Duodenal mucosa (tissue), 2 donors: ENCODE results near the gene DOK6.

Experiments used
- H3K27ac ChIP-seq: one replicate; pipeline ENCODE4 v1.7.0; 2013; ENCODE audit warnings: low read depth, low read length
- H3K27me3 ChIP-seq, 2 donors: one replicate each; pipeline ENCODE4 v1.7.0; 2013; ENCODE audit warnings: low read length in 2 of 2, control low read depth in 1 of 2; ENCODE audit not compliant: insufficient read depth in 2 of 2, control insufficient read depth in 1 of 2
- H3K36me3 ChIP-seq, 2 donors: one replicate each; pipeline ENCODE4 v1.7.0; 2013; ENCODE audit warnings: low read length in 2 of 2, control low read depth in 1 of 2; ENCODE audit not compliant: insufficient read depth in 2 of 2, control insufficient read depth in 1 of 2
- H3K4me1 ChIP-seq, 2 donors: one replicate each; pipeline ENCODE4 v1.7.0; 2013; ENCODE audit warnings: low read length in 2 of 2, control low read depth in 1 of 2; ENCODE audit not compliant: insufficient read depth in 2 of 2, control insufficient read depth in 1 of 2
- H3K4me3 ChIP-seq, 2 donors: one replicate each; pipeline ENCODE4 v1.7.0; 2013; ENCODE audit warnings: low read length in 2 of 2, low read depth in 1 of 2
- H3K9ac ChIP-seq, 2 donors: one replicate each; pipeline ENCODE4 v1.7.0; 2013; ENCODE audit warnings: low read length in 2 of 2, low read depth in 1 of 2
- H3K9me3 ChIP-seq, 2 donors: one replicate each; pipeline ENCODE4 v1.7.0; 2013; ENCODE audit warnings: low read length in 2 of 2, control low read depth in 1 of 2; ENCODE audit not compliant: control insufficient read depth in 1 of 2

The DOK6 gene

GRCh38 chr18:69770238-69770637 lies 369.6 kb downstream of the DOK6 start:
- Histone ChIP-seq H3K4me3 (no peak overlapping the region), H3K9ac (no peak overlapping the region), H3K27ac (no peak overlapping the region), H3K9me3 (no peaks in the 10 kb centered on the region), H3K36me3 (no peaks in the 10 kb centered on the region), H3K27me3 (no peaks in the 10 kb centered on the region), H3K4me1 (no peaks in the 10 kb centered on the region)

DNA sequence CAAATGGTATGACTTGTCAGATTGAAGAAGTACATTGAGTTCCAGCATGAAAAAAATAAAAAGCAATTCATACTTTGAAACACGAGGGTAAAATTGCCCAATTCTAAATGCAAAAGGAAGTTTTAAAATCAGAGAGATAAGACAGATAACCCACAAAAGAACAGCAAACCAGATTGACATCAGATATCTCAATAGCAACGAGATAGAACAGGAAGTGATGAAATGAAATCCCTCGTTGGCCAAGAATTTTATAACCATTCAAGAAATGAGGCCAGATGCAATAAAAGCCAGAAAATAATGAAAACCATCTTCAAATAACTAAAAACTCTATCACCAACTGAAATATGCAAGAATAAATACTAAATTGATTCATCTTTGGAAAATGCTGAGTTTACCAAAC lies 374.1 kb downstream of the DOK6 start:
- no peaks in the 10 kb centered on the region for H3K27me3 ChIP-seq
- no peaks in the 10 kb centered on the region for H3K4me1 ChIP-seq

DNA sequence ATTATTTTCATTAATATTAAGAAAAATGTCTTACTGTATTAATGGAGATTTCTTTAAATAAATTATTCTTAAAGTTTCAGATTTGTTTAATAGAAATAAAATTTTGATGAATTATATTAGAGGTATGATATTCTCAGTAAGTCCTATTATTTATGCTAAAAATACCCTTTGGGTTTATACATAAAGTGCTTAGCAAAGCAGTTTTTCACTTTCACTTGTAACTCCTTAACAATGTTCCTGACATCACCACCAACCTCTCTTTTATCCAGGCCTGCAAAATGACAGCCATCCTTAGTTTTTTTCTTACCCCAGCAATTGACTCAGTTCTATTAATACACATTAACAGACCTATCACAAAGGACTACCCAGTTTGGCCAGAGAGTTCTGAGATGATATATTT lies 376.6 kb downstream of the DOK6 start:
- no peak overlapping the region for H3K4me3 ChIP-seq
- no peaks in the 10 kb centered on the region for H3K27me3 ChIP-seq
- no peaks in the 10 kb centered on the region for H3K4me1 ChIP-seq
- H3K27ac ChIP-seq: no peak overlapping the region
- no peaks in the 10 kb centered on the region for H3K9me3 ChIP-seq
- H3K9ac ChIP-seq: no peak overlapping the region
- H3K36me3 ChIP-seq: no peaks in the 10 kb centered on the region

More for the DNA sequence above, 374.1 kb downstream of the DOK6 start:
- H3K9me3 ChIP-seq: no peaks in the 10 kb centered on the region
- no peak overlapping the region for H3K27ac ChIP-seq
- H3K9ac ChIP-seq: no peak overlapping the region
- H3K4me3 ChIP-seq: no peak overlapping the region
- no peaks in the 10 kb centered on the region for H3K36me3 ChIP-seq

- Histone ChIP-seq H3K9me3 (no peaks in the 10 kb centered on the region), H3K36me3 (no peaks in the 10 kb centered on the region), H3K4me3 (no peak overlapping the region), H3K9ac (no peak overlapping the region), H3K27ac (no peak overlapping the region), H3K4me1 (no peaks in the 10 kb centered on the region), H3K27me3 (no peaks in the 10 kb centered on the region)
These were observed 378.0 kb downstream of the DOK6 start for GRCh38 chr18:69778680-69779079.

- Histone ChIP-seq H3K36me3 (no peaks in the 10 kb centered on the region), H3K27ac (no peak overlapping the region), H3K4me1 (no peaks in the 10 kb centered on the region), H3K27me3 (no peaks in the 10 kb centered on the region), H3K9ac (no peak overlapping the region), H3K9me3 (no peaks in the 10 kb centered on the region), H3K4me3 (no peak overlapping the region)
These were observed 380.2 kb downstream of the DOK6 start for GRCh38 chr18:69780851-69781250.

GRCh38 chr18:69784815-69785214 lies 384.1 kb downstream of the DOK6 start:
- Histone ChIP-seq H3K9ac (no peak overlapping the region), H3K27ac (no peak overlapping the region), H3K9me3 (no peaks in the 10 kb centered on the region), H3K4me3 (no peak overlapping the region), H3K4me1 (no peaks in the 10 kb centered on the region), H3K27me3 (no peaks in the 10 kb centered on the region), H3K36me3 (no peaks in the 10 kb centered on the region)

DNA sequence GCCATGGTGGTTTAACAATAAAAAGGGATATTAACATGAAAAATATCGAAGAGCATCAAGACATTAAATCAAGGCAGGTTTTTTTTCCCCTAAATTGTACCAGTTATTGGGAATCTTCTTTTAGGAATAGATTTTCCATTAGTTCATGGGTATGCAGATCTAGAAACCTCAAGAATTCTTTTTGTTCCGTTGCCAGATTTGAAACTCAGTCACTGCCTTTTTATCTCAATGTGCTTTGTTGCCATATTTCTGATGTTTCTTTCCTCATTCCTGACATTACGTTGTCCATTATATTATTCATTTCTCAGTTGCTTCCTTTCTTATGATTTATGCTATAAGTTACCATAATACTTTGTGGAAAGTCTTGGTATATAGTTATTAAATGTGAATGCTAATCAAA lies 384.8 kb downstream of the DOK6 start:
- Histone ChIP-seq H3K27ac (no peak overlapping the region), H3K9ac (no peak overlapping the region), H3K4me3 (no peak overlapping the region), H3K27me3 (no peaks in the 10 kb centered on the region), H3K36me3 (no peaks in the 10 kb centered on the region), H3K9me3 (no peaks in the 10 kb centered on the region), H3K4me1 (no peaks in the 10 kb centered on the region)

- H3K27ac ChIP-seq: no peak overlapping the region
- H3K36me3 ChIP-seq: no peaks in the 10 kb centered on the region
These were observed 385.7 kb downstream of the DOK6 start for GRCh38 chr18:69786427-69786826.

DNA sequence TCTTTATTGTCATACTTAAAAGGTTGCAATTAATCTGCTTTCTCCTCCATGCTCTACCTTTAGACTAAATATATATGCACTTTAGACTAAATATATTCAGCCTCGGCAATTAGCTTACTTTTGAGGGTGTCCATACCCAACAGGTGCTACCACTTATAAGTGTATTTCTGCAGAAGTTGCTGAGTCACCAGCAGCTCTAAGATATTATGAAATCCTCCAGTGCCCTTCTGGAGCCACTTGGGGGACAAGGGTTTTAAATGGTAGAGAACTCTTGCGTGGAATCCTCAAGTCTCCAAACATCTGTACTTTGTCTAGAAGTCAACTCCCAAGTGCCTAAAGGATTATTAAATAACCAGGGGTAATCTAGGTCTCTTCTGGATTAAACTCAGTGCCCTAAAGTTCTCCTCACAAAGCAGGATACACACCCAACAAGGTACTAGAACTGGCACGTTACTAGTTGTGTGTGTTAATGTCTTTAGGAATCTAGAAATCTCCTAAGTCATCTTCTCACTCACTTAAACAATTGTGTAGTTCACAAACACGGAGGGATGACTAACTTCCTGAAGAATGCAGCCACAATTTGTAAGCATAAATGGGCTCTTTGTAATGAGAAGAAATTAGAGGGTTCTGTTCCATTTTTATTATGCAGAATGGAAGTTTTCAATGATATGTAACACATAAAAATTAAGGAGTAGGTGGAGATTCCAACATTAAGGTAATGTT lies 387.3 kb downstream of the DOK6 start:
- H3K4me3 ChIP-seq: no peak overlapping the region
- no peak overlapping the region for H3K27ac ChIP-seq
- no peaks in the 10 kb centered on the region for H3K36me3 ChIP-seq
- H3K9me3 ChIP-seq: no peaks in the 10 kb centered on the region
- no peak overlapping the region for H3K9ac ChIP-seq
- no peaks in the 10 kb centered on the region for H3K27me3 ChIP-seq
- H3K4me1 ChIP-seq: no peaks in the 10 kb centered on the region

More at GRCh38 chr18:69786427-69786826, 385.7 kb downstream of the DOK6 start:
- Histone ChIP-seq H3K9ac (no peak overlapping the region), H3K4me3 (no peak overlapping the region), H3K9me3 (no peaks in the 10 kb centered on the region), H3K27me3 (no peaks in the 10 kb centered on the region), H3K4me1 (no peaks in the 10 kb centered on the region)

DNA sequence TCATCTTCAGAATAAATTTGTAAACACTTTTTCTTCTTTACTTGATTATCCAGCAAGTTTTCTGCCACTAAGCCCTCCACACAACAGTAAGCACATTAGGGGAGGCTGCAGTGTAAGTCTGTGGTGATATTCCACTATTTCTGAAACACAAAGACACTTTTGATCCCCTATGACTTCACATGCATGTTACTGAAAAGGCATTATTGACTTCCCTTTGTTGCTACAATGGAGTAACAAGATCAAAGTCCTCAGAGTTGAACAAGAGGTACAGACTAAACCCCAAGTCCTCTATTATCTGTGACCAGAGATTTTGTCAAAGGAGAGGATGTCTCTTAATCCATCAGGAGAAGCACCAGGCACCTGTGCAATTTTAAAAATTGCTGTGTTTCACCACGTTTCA lies 389.1 kb downstream of the DOK6 start:
- Histone ChIP-seq H3K9me3 (no peaks in the 10 kb centered on the region), H3K27ac (no peak overlapping the region), H3K4me3 (no peak overlapping the region), H3K4me1 (no peaks in the 10 kb centered on the region), H3K9ac (no peak overlapping the region), H3K36me3 (no peaks in the 10 kb centered on the region), H3K27me3 (no peaks in the 10 kb centered on the region)
